Measurements from ENCODE around the gene CHST13. TPM values are rescaled to one million over a fixed set of nuclear protein-coding genes. Genes with fewer than 3 reads are reported as not detected.

The CHST13 gene
- total RNA-seq, 1 experiment from 2014 or later = not detected

- POLR2A ChIA-PET (ENCODE audit: low non-redundant PET) = no interaction called here
- Histone ChIP-seq H3K36me3 (ENCODE audit: insufficient read depth, low read length, poor library complexity, severe bottlenecking) (peaks cover 15% of the 10 kb centered on the region), H3K4me1 (ENCODE audit: insufficient read depth, low read length, poor library complexity, severe bottlenecking) (peaks cover 26% of the 10 kb centered on the region), H3K27me3 (replicated peaks; ENCODE audit: insufficient read depth, low read depth, low read length, poor library complexity) (no peaks in the 10 kb centered on the region), H3K27ac (ENCODE audit: low read depth, low read length, poor library complexity, severe bottlenecking) (peak within 1 kb of the TSS; percentile 87), H3K9me3 (ENCODE audit: low read depth, low read length, poor library complexity, severe bottlenecking) (no peaks in the 10 kb centered on the region), H3K4me3 (ENCODE audit: low read depth, low read length, poor library complexity, severe bottlenecking) (peak within 1 kb of the TSS; percentile 86)
- intact Hi-C loops (cut with micrococcal nuclease; ENCODE audit: unreplicated experiment) = loop anchor here (10.0 kb wide), 2 partner anchors 341 to 561 kb away; no protein-coding TSS in a partner anchor
- peak; percentile 95 for DNase-seq (ENCODE audit: low spot score)
- CTCF ChIA-PET = no interaction called here
- no peak for TF ChIP-seq EZH2 (IDR thresholded peaks at IDR 0.05; ENCODE audit: borderline replicate concordance, low read depth, low read length, poor library complexity, severe bottlenecking)
- peak; percentile 35; the same call in 1 of the 2 replicates for TF ChIP-seq CTCF (conservative IDR thresholded peaks at IDR 0.05; ENCODE audit: low read depth, low read length)
- no TSS peak for BruUV-seq (replicated peaks)
These were observed 48.4 kb upstream of the CHST13 start, which contains the start of gene ZXDC for GRCh38 chr3:126475413-126476114. Gene ZXDC, minus strand, starts transcription at chr3:126475891. Its CDS starts 26 bp downstream, at chr3:126475865.

GRCh38 chr3:126476166-126477060, 47.5 kb upstream of the CHST13 start:
- H3K9me3 ChIP-seq (ENCODE audit: low read depth, low read length, poor library complexity, severe bottlenecking) = no peaks in the 10 kb centered on the region
- peak; percentile 58 for DNase-seq (ENCODE audit: low spot score)
- BruUV-seq (replicated peaks) = no TSS peak
- POLR2A ChIA-PET (ENCODE audit: low non-redundant PET) = no interaction called here
- peaks cover 23% of the 10 kb centered on the region for H3K4me1 ChIP-seq (ENCODE audit: insufficient read depth, low read length, poor library complexity, severe bottlenecking)
- CTCF ChIA-PET = interaction anchor here (0.6 kb wide), 1 partner anchor 46 kb away, joined by 3 read pairs; no protein-coding TSS in a partner anchor
- intact Hi-C loops (cut with micrococcal nuclease; ENCODE audit: unreplicated experiment) = loop anchor here (10.0 kb wide), 2 partner anchors 342 to 562 kb away; no protein-coding TSS in a partner anchor
- H3K36me3 ChIP-seq (ENCODE audit: insufficient read depth, low read length, poor library complexity, severe bottlenecking) = peaks cover 7% of the 10 kb centered on the region
- TF ChIP-seq CTCF (conservative IDR thresholded peaks at IDR 0.05; ENCODE audit: low read depth, low read length) (no peak), EZH2 (IDR thresholded peaks at IDR 0.05; ENCODE audit: borderline replicate concordance, low read depth, low read length, poor library complexity, severe bottlenecking) (no peak)
- H3K27me3 ChIP-seq (replicated peaks; ENCODE audit: insufficient read depth, low read depth, low read length, poor library complexity) = no peaks in the 10 kb centered on the region
- peak overlapping the region; percentile 54 for H3K4me3 ChIP-seq (ENCODE audit: low read depth, low read length, poor library complexity, severe bottlenecking)
- H3K27ac ChIP-seq (ENCODE audit: low read depth, low read length, poor library complexity, severe bottlenecking) = peak overlapping the region; percentile 83

GRCh38 chr3:126477061-126477380, 46.9 kb upstream of the CHST13 start:
- Histone ChIP-seq H3K4me3 (ENCODE audit: low read depth, low read length, poor library complexity, severe bottlenecking) (no peak overlapping the region), H3K4me1 (ENCODE audit: insufficient read depth, low read length, poor library complexity, severe bottlenecking) (peaks cover 17% of the 10 kb centered on the region), H3K27me3 (replicated peaks; ENCODE audit: insufficient read depth, low read depth, low read length, poor library complexity) (no peaks in the 10 kb centered on the region), H3K27ac (ENCODE audit: low read depth, low read length, poor library complexity, severe bottlenecking) (no peak overlapping the region), H3K36me3 (ENCODE audit: insufficient read depth, low read length, poor library complexity, severe bottlenecking) (peaks cover under 1% of the 10 kb centered on the region), H3K9me3 (ENCODE audit: low read depth, low read length, poor library complexity, severe bottlenecking) (no peaks in the 10 kb centered on the region)
- intact Hi-C loops (cut with micrococcal nuclease; ENCODE audit: unreplicated experiment) = loop anchor here (10.0 kb wide), 2 partner anchors 342 to 562 kb away; no protein-coding TSS in a partner anchor
- ChIA-PET POLR2A (ENCODE audit: low non-redundant PET) (no interaction called here), CTCF (interaction anchor here (0.6 kb wide), 1 partner anchor 45 kb away, joined by 3 read pairs; no protein-coding TSS in a partner anchor)
- DNase-seq (ENCODE audit: low spot score) = no peak
- no TSS peak for BruUV-seq (replicated peaks)
- TF ChIP-seq CTCF (conservative IDR thresholded peaks at IDR 0.05; ENCODE audit: low read depth, low read length) = no peak
- no peak for TF ChIP-seq EZH2 (IDR thresholded peaks at IDR 0.05; ENCODE audit: borderline replicate concordance, low read depth, low read length, poor library complexity, severe bottlenecking)

Data from A673 (cell line).